Activated T-helper 17 cell treated with anti-CD3 and anti-CD28 coated beads, Interleukin-2, amount 50 U/mL, for 72 hours (primary cell): ENCODE data around the gene CTAGE1. TPM values are rescaled to one million over a fixed set of nuclear protein-coding genes. Genes with fewer than 3 reads are reported as not detected.
"Not testable (repeated sequence)": the region's sequence is repeated elsewhere in the genome, so short reads cannot be mapped to it uniquely, and the experiment has no call there.

Experiments used
- ATAC-seq: fragments of 150-1000 bp; cut with Tn5 transposase; replicated peaks from 2 replicates; pipeline ENCODE4 v1.10.0; 2021; ENCODE audit warnings: mild to moderate bottlenecking, moderate library complexity
- H3K27ac Mint-ChIP-seq: one replicate; pipeline ENCODE4 v1.8.0; 2022; ENCODE audit warnings: mixed read lengths
- H3K27me3 Mint-ChIP-seq: one replicate; pipeline ENCODE4 v1.8.0; 2022; ENCODE audit warnings: mixed read lengths
- H3K36me3 Mint-ChIP-seq: one replicate; pipeline ENCODE4 v1.8.0; 2022; ENCODE audit warnings: low read depth, mild to moderate bottlenecking, mixed read lengths
- H3K4me1 Mint-ChIP-seq: one replicate; pipeline ENCODE4 v1.8.0; 2022; ENCODE audit warnings: mixed read lengths
- H3K4me3 Mint-ChIP-seq: one replicate; pipeline ENCODE4 v1.8.0; 2022; ENCODE audit warnings: mild to moderate bottlenecking, mixed read lengths
- H3K9me3 Mint-ChIP-seq: one replicate; pipeline ENCODE4 v1.8.0; 2022; ENCODE audit warnings: mixed read lengths
- total RNA-seq, 2 donors: library from RNA; stranded (reverse); gene quantifications; one replicate each; pipeline ENCODE4 v1.2.3, GENCODE V29; 2022

CTAGE1 gene, protein sequence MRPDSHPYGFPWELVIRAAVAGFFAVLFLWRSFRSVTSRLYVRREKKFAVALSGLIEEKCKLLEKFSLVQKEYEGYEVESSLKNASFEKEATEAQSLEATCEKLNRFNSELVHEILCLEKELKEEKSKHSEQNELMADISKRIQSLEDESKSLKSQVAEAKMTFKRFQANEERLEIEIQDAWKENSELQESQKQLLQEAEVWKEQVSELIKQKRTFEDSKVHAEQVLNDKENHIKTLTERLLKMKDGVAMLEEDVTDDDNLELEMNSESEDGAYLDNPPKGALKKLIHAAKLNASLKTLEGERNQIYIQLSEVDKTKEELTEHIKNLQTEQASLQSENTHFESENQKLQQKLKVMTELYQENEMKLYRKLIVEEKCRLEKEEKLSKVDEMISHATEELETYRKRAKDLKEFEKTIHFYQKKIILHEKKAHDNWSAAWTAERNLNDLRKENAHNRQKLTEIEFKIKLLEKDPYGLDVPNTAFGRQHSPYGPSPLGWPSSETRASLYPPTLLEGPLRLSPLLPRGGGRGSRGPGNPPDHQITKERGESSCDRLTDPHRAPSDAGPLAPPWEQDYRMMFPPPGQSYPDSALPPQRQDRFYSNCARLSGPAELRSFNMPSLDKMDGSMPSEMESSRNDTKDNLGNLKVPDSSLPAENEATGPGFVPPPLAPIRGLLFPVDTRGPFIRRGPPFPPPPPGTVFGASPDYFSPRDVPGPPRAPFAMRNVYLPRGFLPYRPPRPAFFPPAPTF
- not detected for total RNA-seq

DNA sequence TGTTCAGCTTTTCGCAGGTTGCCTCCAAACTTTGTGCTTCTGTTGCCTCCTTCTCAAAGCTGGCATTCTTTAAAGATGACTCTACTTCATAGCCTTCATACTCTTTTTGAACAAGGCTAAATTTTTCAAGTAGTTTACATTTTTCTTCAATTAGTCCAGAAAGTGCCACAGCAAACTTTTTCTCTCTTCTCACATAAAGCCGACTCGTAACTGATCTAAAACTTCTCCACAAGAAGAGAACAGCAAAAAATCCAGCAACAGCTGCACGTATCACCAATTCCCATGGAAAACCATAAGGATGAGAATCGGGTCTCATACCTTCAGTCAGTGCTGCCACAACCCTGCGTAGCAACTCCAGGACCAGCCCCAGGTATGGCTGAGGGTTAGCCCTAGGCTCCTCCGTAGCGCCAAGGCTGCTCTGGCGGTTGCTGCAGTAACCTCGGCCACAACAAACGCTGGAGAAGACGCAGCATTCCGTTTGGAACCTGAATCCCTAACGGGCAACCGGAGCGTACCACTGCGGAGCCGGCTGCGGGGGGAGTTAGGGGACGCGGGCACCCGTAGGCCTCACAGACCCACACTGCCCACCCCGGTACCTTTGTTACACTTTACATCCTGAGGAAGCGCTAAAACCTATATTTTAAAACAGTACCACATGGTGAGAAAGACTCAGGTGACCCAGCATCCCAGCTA, at the start of gene CTAGE1:
Gene CTAGE1 (minus strand): TSS at position 420 of the 693 bp plus-strand sequence. CDS start 104 bp downstream, at position 316.
- H3K9me3 Mint-ChIP-seq, result peaks cover 13% of the 10 kb centered on the region
- no peaks in the 10 kb centered on the region for H3K4me1 Mint-ChIP-seq
- no peaks in the 10 kb centered on the region for H3K36me3 Mint-ChIP-seq
- H3K27me3 Mint-ChIP-seq, result no peaks in the 10 kb centered on the region
- H3K4me3 Mint-ChIP-seq, result no peak within 1 kb of the TSS
- ATAC-seq, result no peak
- no peak within 1 kb of the TSS for H3K27ac Mint-ChIP-seq

DNA sequence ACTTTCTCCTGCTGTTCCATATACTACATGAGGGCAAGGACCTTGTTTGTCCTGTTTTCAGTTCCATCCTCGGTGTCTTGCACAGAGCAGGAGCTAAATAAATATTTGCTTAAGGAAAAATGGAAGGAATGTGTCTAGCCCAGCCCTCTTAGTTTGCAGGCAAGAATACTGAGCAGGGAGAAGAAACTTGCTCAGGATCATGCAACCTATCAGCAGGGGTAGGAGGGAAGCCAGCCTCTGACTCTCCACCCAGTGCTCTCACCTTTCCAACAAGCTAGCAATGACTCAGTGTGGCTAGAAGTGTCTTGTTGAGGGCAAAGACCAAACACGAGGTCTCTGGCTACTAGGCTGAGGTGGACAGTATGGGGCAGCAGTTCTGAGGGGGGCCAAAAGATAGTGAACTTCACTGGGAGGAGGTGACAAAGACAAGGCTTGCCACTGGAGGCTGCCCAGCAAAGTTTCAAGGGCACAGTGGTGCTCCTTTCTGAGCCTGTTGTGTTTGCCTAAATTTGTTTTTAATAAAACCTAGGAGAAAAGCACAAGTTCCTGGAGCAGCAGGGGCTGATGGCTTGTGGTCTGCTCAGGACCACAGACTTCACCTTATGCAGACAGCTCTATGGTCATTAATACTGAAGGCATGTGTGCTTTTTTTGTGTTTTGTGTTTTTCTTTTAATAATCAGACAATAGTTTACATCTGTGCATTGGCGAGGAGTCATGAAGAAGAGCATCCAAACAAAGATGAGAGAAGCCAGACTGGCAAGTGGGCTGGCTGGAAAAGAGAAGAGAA, 49.1 kb upstream of the CTAGE1 start:
- no peak for ATAC-seq
- Mint-ChIP-seq H3K9me3 (peaks cover 10% of the 10 kb centered on the region), H3K36me3 (no peaks in the 10 kb centered on the region)

DNA sequence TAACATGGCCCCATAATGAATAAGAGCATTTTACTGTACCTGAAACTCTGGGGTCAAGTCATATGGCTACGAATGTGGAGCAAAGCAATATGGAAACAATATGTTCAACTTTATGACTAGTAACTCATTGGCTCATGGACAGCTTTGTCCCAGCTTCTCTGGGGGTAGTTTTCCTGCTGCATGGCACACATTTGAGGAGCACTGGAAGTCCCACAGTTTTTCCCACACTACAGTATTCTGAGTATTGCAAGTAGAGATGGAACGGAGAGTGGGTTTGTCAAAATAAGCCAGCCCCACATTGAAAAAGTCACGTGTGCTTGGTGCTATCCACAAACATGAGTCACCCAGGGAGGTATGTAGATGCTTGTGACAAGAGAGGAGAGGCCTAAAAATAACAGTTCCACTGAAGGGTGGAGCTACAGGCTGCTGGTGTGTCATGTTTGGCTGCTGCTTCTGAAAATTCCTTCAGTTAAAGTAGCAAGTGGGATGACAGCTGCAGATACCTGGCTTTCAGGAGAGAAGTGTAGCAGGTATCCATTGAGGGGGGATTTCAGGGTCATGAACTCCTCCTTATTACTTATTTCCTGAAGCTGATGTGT, 48.2 kb upstream of the CTAGE1 start:
- Mint-ChIP-seq H3K4me1 (no peaks in the 10 kb centered on the region), H3K9me3 (peaks cover 10% of the 10 kb centered on the region), H3K4me3 (no peak overlapping the region), H3K27me3 (no peaks in the 10 kb centered on the region), H3K36me3 (no peaks in the 10 kb centered on the region), H3K27ac (no peak overlapping the region)
- ATAC-seq, result no peak

More for the DNA sequence above, 49.1 kb upstream of the CTAGE1 start:
- Mint-ChIP-seq H3K27ac (no peak overlapping the region), H3K27me3 (no peaks in the 10 kb centered on the region), H3K4me3 (no peak overlapping the region), H3K4me1 (no peaks in the 10 kb centered on the region)

DNA sequence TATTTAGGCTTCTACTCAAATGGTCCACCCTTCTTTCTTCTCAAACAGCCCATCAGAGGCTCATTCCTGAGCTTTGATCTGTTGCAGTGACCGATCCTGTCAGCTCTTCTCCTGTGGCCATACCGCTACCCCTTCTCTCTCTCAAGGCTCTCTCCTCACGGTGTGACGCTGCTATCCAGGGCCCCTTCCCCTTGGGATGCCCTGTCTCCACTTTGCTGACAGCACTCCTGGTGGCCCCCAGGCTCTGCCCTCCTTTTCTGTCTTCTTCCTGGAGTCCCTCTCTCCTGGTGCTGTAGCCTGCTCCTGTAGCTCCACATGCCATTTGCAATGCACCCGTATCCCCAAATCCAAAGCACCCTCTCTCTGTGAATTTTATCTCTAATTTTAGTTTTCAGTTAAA, 45.4 kb upstream of the CTAGE1 start:
- Mint-ChIP-seq H3K9me3 (peaks cover 10% of the 10 kb centered on the region), H3K4me1 (no peaks in the 10 kb centered on the region), H3K27ac (no peak overlapping the region), H3K4me3 (no peak overlapping the region), H3K36me3 (no peaks in the 10 kb centered on the region), H3K27me3 (no peaks in the 10 kb centered on the region)
- ATAC-seq, result no peak

DNA sequence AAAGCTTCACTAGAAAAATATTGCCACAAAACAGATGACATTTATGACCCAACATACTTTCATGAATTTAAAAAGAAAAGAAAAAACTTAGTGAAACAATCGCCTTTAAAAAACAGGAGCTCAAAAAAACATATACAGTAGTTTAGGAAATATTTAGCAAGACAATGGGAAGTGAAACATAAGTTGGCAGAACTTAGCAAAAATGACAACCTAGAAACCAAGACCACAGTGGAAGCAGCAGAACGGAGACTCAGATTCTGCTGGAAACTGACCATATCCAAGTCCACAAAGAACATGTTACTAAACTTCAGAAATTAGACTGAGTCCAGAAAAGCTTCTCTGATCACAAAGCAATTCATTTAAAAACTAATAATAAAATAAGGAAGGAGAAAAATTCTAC, 41.8 kb upstream of the CTAGE1 start:
- Mint-ChIP-seq H3K4me3 (no peak overlapping the region), H3K36me3 (no peaks in the 10 kb centered on the region), H3K27me3 (no peaks in the 10 kb centered on the region), H3K27ac (no peak overlapping the region), H3K9me3 (peaks cover 2% of the 10 kb centered on the region), H3K4me1 (no peaks in the 10 kb centered on the region)
- ATAC-seq, result no peak

DNA sequence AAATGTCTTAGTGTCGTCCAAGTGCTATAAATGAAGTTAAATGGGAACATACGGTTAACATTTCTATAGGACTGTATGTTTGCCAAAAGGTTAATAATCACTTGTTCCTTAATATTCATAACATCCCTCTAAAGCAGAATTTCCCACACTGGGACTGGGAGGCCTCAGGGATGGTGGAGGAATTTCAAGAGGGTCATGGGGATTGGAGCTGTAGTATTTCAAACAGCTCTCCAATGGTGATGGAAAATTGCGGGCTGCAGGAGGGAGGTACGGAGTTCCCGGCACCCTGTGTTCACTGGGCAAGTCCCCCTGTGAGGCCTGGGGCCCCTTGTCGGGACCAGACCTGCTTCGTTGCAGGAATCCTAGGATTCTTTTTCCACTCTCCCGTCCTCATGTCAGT, 39.8 kb upstream of the CTAGE1 start:
- no peaks in the 10 kb centered on the region for H3K36me3 Mint-ChIP-seq
- ATAC-seq, result no peak
- H3K27ac Mint-ChIP-seq, result no peak overlapping the region
- no peaks in the 10 kb centered on the region for H3K4me1 Mint-ChIP-seq
- H3K27me3 Mint-ChIP-seq, result no peaks in the 10 kb centered on the region
- no peaks in the 10 kb centered on the region for H3K9me3 Mint-ChIP-seq
- no peak overlapping the region for H3K4me3 Mint-ChIP-seq

DNA sequence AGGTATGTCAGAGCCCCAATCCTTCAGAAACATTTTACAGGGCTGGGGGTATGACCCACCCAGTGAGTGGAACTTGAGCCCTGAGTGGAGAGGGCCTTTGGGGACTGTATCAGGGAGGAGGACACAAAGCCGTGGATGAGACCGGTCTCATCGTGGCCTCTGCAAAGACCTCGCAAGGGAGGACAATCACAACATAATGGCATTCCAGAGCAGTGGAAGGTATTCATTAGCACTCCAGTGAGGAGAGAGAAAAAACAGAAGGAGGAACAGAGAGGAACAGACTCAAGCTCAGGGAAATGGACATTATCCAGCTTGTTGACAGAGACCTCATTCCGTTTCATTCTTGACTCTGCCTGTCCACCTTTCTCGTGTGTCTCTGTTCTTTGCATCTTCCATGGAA, 38.8 kb upstream of the CTAGE1 start:
- Mint-ChIP-seq H3K4me3 (no peak overlapping the region), H3K9me3 (no peaks in the 10 kb centered on the region), H3K27ac (no peak overlapping the region), H3K4me1 (no peaks in the 10 kb centered on the region), H3K27me3 (no peaks in the 10 kb centered on the region), H3K36me3 (no peaks in the 10 kb centered on the region)
- no peak for ATAC-seq

DNA sequence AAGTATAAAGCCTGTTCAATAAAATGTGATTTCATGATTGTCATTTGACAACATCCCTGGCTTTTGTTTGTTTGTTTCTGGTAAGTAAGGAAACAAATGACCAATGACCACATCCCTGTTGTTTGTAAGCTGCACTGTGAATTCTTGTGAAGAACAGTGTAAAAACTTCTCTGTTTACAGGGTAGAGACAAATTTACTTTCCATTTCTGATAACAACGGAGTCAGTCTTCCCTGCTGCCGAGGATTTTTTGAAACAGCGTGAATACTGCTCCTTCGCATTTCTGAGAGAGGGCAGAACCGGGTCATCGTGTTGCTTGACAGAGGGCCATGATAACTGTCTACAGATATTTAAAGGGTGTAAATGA, 38.4 kb upstream of the CTAGE1 start:
- Mint-ChIP-seq H3K4me3 (no peak overlapping the region), H3K36me3 (no peaks in the 10 kb centered on the region), H3K27me3 (no peaks in the 10 kb centered on the region), H3K9me3 (no peaks in the 10 kb centered on the region), H3K27ac (no peak overlapping the region), H3K4me1 (no peaks in the 10 kb centered on the region)
- ATAC-seq, result no peak

DNA sequence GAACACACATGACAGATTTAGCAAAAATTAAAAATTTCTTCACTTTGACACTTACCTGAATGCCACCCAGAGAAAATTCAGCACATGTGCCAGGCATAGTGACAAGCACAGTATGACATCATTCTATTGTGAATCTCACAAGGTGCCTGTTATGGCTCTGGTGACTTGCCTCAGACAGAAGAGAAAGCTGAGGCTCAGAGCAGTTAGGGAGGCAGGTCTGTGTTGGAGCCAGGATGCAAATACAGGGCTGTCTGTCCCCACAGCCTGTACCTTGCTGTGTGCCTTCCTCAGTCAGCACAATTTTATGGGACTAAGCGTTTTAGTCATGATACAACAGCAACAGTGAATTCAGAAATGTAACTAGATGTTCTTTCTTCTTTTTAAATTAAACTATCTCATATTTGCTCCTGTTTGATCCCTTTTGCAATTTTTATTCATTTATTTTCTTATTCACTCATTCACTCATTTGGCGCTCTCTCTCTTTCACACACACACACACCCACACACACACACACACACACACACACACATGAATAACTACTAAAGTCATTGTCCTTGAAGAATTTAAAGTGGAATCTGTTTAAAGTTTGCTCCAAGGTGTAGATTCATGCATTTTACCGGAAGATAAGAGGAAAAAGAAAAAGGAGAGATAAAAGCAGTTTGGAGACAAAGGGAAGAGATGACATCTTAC, 37.9 kb upstream of the CTAGE1 start:
- no peaks in the 10 kb centered on the region for H3K36me3 Mint-ChIP-seq
- H3K27ac Mint-ChIP-seq, result no peak overlapping the region
- no peaks in the 10 kb centered on the region for H3K4me1 Mint-ChIP-seq
- H3K4me3 Mint-ChIP-seq, result no peak overlapping the region
- H3K9me3 Mint-ChIP-seq, result no peaks in the 10 kb centered on the region
- H3K27me3 Mint-ChIP-seq, result no peaks in the 10 kb centered on the region
- no peak for ATAC-seq

DNA sequence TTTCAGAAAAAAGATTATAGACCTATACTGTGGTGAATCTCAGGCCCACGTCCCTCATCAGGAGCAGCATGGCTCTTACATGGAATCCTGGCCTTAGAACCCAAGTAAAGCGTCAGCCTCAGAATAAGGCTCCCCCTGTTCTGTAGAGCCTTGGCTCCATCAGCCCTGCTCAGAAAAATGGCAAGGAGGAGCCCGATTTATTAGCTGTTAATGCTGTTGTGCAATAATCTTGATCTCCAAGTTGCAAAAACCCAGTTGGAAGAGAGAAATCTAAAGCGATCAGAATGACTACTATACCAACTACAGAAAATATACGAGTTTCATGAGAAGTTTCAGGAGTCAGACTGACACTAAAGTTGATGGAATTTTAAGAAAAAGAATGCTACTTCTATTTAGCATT, 35.6 kb upstream of the CTAGE1 start:
- H3K4me1 Mint-ChIP-seq, result no peaks in the 10 kb centered on the region
- H3K4me3 Mint-ChIP-seq, result no peak overlapping the region
- no peak for ATAC-seq
- H3K27ac Mint-ChIP-seq, result no peak overlapping the region
- H3K9me3 Mint-ChIP-seq, result peaks cover 5% of the 10 kb centered on the region
- no peaks in the 10 kb centered on the region for H3K36me3 Mint-ChIP-seq
- no peaks in the 10 kb centered on the region for H3K27me3 Mint-ChIP-seq

DNA sequence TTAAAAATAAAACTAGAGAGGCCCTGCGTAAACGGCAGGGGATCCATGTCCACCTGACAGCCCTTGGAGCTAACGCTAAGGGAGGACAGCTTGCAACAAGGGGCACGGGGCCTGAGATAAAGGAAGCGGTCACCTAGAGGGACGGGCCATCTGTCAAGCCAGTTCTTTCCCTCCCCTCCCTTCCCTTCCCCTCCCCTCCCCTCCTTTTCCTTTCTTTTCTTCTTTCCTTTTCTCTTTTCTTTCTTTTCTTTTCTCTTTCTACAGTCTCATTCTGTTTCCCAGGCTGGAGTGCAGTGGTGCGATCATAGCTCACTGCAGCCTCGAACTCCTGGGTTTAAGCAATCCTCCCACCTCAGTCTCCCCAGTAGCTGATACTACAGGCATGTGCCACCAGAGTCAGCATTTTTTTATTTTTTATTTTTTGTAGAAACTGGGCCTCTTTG, 34.5 kb upstream of the CTAGE1 start:
- Mint-ChIP-seq H3K9me3 (peaks cover 5% of the 10 kb centered on the region), H3K4me3 (no peak overlapping the region), H3K36me3 (no peaks in the 10 kb centered on the region), H3K27me3 (no peaks in the 10 kb centered on the region), H3K4me1 (no peaks in the 10 kb centered on the region), H3K27ac (no peak overlapping the region)
- ATAC-seq, result no peak

DNA sequence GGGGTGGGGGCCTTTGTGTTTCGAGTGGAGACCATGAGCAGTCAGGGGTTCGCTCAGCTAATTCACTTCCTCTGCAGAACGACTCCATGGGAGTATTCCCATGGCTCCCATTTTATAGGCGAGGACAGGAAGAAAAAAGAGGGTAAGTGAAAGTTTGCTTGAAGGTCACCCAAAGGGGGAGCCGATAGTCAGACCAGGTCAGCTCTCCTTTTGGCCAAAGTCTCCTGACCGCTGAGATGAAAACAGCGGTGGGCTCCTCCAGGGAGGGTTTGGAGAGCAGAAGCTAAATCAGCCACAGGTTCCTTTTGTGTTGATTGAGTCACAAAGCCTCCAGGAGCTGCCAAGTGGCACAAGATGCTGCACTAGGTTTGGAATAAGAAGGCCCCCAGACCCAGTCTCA, 34.1 kb upstream of the CTAGE1 start:
- no peak overlapping the region for H3K27ac Mint-ChIP-seq
- H3K27me3 Mint-ChIP-seq, result no peaks in the 10 kb centered on the region
- ATAC-seq, result no peak
- H3K36me3 Mint-ChIP-seq, result no peaks in the 10 kb centered on the region
- H3K9me3 Mint-ChIP-seq, result peaks cover 5% of the 10 kb centered on the region
- H3K4me3 Mint-ChIP-seq, result no peak overlapping the region
- H3K4me1 Mint-ChIP-seq, result no peaks in the 10 kb centered on the region

DNA sequence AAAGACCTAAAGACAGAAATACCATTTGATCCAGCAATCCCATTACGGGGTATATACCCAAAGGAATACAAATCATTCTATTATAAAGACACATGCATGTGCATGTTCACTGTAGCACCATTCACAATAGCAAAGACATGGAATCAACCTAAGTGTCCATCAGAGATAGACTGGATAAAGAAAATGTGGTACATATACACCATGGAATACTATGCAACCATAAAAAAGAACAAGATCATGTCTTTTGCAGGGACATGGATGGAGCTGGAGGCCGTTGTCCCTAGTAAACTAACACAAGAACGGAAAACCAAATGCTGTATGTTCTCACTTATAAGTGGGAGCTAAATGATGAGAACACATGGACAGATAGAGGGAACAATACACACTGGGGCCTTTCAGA, 33.1 kb upstream of the CTAGE1 start:
- H3K4me1 Mint-ChIP-seq, ATAC-seq, H3K36me3 Mint-ChIP-seq, H3K27me3 Mint-ChIP-seq, H3K4me3 Mint-ChIP-seq, H3K9me3 Mint-ChIP-seq, H3K27ac Mint-ChIP-seq: not testable (repeated sequence)
